Ramos (cell line): Measurements from ENCODE around the gene KRTAP10-1.
"Not testable (repeated sequence)": the region's sequence is repeated elsewhere in the genome, so short reads cannot be mapped to it uniquely, and the experiment has no call there.

Experiments used
- in situ Hi-C: fragments of 300-500 bp; cut with MboI; formaldehyde crosslinking; loops from one replicate; pipeline ENCODE4 v1.14.3; 2022; ENCODE audit warnings: low sequenced_read_pairs; ENCODE audit not compliant: unreplicated experiment

The KRTAP10-1 gene

DNA sequence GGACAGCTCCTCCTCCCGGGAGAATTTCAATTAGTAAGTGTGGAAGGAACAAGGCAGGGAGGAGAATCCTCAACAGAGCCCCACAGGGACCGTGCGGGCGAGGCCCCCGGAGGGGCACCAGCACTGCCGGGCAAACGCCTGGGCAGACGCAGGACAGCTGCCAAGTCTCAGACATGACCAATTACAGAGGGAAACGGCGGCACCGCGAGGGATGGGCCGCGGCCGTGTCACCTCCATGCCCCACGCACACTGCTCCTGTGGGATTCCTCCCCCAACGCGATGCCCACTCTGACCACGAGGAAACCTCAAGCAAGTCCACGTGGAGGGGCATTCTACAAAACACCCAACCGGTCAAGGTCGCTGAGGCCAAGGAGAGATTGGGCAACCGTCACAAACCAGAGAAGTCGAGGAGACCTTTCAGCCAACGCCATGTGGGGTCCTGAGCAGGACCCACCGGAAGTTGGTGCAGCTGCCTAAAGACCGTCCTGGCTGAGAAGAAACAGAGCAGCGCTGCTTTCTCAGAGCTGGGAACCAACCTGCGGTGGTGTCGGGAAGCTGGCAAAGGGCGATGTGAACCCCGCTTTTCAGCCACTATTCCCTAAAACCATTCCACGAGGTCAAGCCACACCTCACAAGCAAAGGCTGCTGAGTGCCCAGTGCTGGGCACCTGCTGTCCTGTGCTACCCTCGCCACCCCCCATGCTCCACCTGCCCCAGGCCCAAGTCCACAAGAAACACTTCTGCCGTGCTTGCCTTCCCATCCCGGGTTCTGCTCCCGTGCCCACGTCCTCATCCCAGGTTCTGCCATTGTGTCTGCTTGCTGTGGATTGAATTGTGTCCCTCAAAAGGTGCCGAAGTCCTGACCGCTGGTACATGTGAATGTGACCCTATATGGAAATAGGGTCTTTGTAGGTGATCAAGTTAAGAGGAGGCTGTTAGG lies 32.1 kb upstream of the KRTAP10-1 start:
- in situ Hi-C loops = no loop called here

DNA sequence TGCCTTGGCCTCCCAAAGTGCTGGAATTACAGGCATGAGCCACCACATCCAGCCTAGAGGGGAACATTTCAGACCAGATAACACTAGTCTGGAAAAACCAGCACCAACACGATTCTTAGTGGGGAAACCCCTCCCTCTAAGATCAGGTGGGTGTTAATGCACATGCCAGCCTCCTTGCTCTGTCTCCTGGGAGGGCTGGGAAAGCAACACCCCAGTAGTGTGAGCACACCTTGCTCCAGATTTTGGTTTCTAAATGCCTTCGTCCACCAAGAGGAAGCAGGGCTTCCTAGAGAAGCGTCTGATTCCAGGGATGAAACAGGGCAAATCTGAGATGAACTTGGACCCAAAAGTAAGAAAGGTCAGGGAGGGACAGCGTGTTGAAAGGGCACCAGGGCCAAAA lies 31.3 kb upstream of the KRTAP10-1 start:
- in situ Hi-C loops = no loop called here

DNA sequence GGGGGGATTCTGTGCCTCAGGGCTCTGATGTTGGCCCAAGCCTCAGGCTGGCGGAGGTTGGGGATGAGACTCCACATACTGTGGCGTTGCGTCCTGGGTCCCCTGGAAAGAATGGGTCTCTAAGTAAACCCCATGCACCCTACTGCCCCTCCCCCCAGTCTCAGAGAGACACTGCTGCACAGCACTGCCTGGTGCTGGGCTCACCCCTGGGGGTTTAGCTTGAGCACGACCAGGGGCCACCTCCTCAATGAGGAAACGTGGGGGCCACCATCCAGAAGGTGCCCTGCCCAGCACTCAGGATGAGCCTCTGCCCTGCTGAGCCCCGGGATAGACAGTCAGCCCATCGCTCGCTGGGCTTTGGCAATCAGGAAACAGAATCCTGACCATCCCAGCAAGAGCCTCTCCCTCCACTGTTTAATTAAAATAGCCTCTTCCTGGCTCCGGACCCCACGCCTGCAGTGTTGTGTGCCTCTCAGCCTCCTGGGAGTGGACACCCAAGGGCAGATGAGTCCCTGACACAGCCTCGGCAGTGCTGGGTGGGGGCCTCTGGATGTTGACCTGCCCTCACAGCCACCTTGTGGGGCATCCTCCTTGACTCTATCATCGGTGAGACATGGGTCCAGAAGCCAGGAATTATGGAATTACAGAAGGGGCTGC lies 30.0 kb upstream of the KRTAP10-1 start:
- in situ Hi-C loops = no loop called here

DNA sequence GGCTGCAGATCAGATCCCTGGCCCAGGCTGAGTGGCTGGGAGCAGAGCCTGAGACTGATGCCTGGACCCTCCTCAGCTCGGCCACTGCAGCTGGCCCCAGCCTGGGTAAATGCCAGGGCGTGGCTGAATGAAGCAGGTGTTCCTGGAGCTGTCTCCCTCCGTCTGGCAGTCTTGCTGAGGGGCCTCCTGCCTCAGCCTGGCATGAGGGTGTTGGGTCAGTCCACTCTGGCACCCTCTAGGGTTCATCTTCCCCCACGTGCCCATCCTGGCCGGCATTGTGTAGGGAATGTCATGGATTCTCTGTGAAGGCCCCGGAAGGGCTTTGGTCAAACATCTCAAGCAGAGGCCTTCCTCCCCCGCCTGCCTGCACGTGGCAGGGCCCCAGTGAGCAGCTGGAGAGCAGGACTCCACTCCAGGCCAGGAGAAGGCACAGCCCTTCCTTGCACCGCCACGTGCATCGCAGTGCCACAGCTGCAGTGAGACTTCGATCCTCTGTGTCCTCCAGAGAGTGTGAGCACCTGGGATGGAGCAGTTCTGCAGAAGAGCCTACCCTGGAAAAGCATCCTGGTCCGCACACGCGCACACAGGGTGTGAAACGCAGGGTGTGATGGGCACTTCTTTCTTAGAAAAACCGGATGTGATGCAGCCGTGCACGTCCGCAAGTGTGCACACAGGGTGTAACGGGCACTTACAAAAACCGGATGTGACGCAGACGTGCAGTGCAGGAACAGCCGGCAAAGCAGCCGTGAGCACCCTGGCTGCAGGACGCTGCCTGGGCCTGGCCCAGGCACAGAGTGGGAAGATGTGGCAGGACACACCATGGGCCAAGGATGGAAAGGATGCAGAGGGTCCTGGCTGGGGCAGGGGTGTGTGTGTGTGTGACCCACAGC lies 28.9 kb upstream of the KRTAP10-1 start:
- in situ Hi-C loops = no loop called here

DNA sequence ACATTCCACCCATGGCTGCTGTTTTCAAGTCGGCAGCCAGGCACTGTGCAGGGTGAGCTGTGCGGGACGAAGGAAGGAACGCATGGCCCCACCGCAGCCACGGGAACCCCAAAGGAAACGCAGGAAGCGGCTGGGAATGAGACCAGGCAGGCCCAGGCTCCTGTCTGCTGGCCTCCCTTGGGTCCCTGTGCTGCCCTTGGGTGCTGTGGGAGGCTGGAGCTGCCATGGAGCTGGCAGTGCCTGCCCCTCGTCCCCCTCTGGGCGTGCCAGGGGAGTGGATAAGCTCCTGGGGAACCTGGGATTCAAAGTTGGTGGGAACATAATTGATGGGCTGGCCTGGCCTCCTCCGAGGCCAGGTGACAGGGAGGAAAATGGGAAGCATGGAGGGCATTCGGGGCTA lies 28.3 kb upstream of the KRTAP10-1 start:
- in situ Hi-C loops = no loop called here

DNA sequence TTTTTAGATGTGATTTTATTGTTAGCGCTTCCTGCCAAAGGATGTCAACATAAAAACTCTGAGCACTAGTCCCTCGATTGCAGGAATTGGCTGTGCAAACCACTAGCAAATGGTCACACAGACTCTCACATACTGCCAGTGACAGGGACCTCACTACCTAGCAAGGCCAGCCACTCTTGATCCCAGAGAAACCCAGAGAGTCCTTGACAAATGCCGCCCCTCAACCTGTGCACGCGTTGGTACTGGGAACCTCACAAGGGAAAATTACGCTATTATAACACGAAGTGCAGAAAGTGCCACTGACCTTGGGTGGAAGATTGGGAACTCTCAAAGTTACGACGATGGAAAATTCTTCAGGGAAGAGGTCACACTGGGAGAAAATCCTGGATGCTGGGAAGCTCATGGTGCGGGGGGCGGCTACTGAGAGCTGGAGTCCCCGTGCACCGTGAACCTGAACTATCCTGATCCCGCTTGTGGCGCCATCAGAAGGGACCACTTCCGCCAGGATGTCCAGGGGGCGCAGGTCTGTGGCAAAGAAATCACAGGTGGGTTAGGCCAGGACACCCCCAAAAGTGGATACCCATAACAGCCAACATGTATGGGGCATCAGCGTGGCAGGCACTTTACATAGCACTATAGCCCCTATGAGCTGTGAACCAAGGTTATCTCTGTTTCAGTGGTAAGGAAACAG lies 27.6 kb upstream of the KRTAP10-1 start:
- in situ Hi-C loops = no loop called here

DNA sequence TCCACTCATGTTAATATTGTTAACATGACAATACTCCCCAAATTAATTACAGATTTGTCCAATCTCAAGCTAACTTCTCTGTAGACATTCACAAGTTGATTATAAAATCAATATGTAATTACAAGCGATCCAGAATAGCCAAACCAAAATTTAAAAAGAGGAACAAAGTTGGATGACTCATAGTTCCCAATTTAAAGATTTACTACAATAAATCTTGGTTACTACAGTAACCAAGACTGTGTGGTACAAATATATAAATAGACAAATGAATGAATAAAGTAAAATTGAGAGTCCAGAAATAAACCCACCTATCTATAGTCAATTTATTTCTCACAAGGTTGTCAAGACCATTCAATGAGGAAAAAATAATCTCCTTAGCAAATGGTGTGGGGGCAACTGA lies 26.4 kb upstream of the KRTAP10-1 start:
- in situ Hi-C loops = no loop called here

DNA sequence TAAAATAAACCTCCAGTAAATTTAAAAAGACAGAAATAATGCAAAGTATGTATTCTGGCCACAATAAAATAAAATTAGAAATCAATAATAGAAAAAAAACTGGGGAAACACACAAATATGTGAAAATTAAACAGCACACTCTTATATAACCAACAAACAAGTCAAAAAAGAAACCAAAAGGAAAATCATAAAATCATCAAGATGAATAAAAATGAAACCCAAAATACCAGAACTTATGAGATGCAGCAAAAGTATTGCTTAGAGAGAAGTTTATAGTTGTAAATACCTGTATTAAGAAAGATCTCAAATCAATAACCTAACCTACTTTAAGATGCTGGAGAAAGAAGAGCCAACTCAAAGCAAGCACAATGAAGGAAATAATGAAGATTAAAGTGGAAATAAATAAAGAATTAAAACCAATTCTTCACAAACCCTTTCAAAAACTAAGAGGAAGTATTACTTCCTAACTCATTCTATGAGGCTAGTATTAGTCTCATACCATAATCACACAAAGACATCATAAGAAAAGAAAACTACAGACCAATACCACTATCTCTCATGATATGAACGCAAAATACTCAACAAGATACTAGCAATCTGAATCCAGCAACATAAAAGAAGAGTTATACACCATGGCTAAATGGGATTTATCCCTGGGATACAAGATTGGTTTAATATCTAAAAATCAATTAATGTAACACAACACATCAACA lies 25.0 kb upstream of the KRTAP10-1 start:
- in situ Hi-C loops = no loop called here

DNA sequence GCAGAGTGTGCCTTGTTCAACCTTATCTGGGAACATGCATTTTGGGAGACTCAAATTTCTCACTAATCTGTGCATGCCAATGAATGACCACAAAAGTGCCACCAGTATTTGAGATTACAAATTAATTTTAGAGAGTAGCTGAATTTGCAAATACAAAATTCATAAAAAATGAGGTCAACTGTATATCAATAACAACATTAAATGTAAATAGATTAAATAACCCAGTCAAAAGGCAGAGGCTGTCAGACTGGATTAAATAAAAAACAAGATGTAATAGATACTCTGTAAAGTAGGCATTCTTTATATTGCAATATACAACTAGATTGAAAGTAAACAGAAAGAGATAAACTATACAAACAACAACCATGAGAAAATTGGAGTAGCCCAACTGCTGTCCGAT lies 24.1 kb upstream of the KRTAP10-1 start:
- in situ Hi-C loops = no loop called here

DNA sequence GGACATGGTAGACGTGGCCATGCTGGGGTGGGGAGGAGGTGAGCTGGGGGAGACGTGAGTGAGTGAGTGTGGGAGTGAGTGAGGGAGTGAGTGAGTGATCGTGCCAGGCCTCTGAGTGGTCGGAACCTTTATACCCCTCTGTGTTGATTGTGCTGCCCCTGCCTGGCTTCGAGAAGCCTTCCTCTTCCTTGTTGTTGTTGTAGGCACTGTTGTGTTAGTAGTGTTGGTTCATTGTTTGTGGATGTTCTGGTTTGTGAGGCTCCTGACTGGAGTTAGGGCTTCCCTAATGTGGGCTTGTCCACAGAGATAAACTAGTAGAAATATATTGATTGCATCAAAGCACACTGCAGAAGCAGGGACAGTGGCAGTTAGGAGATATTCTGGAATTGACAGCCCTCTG lies 18.7 kb upstream of the KRTAP10-1 start, which contains the start of gene KRTAP10-3:
Gene KRTAP10-3, minus strand, starts transcription at position 101 of the 400 bp plus-strand sequence. Its CDS starts 80 bp downstream, at position 21.
- in situ Hi-C loops = no loop called here

DNA sequence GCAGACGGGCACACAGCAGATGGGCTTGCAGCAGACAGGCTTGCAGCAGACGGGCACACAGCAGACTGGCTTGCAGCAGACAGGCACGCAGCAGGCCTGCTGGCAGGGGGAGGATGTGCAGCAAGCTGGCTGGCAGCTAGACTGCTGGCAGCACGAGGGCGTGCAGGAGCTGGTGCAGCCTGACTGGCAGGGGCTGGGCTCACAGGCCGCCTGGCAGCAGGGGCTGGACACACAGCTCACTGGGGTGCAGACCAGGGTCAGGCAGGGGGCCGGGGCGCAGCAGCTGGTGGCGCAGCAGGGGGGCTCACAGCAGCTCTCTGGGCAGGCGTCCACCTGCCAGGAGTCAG lies 18.3 kb upstream of the KRTAP10-1 start:
- in situ Hi-C loops = not testable (repeated sequence)

DNA sequence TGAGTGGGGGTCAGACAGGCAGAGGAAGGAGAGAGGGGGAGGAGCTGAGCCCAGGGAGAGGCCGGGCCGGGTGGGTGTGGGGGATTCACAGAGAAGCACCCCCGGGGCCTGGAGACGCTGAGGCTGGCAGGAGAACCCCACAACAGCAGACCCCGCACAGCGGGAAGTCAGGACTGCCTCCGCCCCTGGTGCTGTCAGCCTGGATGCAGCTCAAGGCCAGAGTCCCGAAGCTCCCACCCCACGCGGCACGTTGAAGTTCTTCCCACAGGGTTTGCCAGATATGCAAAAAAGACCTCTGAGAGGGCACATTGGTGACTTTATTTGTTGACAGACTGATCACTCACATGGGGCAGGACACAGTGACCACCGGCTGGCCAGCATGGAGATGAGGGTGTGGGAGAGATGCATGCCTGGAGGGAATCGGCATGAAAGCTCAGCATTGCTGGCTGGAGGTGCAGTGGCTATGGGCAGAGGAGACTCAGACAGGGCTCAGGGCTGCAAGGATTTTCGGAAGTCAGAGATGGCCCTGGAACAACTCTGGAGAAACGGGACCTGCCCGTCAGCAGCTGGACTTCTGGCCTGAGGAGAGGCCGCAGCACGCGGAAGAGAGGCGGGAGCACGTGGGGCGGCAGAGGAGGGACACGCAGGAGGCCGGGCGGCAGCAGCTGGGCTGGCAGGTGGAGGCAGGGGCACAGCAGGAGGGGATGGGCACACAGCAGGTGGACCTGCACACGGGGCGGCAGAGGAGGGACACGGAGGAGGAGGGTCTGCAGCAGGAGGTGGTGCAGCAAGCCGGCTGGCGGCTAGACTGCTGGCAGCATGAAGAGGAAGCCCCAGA lies 17.7 kb upstream of the KRTAP10-1 start:
- in situ Hi-C loops = no loop called here

DNA sequence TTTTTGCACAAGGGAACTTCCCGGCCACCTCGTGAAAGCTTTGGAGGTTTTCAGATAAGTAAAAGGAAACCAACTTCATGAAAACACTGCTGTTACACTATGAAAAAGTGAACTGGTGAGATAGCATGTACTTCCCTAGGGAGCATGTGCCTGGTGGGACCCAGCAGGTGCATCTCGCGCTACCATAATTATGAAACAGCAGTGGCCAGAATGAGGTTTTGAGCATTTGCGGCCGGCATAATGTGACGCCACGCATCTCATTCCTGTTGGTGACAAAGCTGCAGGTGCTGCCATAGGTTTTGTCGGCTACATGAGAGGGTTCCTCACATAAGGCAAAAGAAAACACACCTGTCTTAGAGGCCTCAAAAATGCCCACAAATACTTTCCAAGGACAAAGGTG lies 16.9 kb upstream of the KRTAP10-1 start:
- in situ Hi-C loops = no loop called here

DNA sequence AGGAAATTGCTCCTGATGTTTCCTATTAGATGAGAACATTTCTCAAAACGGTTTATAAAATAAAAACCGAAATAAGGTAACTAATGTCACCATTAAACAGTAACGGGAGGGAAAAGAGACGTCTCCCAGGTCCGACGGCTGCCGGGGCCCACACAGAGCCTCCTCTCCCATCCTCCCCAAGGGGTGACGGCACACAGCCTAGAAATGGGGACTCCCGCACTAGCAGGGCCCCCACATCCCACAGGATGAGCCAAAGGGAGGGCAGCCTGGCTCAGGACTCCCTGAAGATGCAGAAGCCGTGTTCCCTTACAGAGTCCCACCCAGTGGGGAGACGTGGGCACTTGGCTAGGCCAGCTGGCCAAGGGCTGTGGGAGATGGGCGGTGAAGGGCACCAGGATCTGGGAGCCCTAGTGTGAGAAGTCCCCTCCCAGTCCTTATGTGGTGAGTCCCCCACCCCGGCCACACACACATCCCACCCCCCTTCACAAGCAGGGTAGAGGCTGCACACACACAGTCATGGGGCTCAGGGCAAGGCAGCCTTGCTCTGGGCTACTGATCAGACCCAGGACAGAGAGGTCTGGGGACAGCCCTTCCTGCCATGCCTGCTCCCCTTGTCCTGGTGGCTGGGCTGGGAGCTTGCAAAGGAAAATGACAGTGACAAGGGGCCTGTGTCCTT lies 15.3 kb upstream of the KRTAP10-1 start:
- in situ Hi-C loops = no loop called here

DNA sequence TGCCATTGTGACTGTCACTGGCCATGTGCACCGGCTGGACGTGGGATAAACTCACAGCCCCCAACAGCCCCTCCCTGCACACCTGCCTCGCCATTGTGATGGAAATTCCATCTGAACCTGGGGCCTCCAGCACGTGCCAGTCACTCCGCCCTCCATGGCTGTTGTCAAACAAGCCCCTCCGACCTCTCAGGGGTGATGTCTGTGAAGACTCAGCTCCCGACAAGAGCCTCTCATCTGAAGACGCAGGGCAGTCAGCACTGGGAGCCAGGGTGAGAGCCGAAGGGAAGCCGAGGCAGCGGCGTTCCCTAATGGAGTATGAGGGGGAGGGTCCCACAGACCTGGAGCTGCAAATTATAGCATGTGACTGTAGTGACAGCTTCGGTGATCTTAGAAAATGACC lies 12.7 kb upstream of the KRTAP10-1 start:
- in situ Hi-C loops = no loop called here

DNA sequence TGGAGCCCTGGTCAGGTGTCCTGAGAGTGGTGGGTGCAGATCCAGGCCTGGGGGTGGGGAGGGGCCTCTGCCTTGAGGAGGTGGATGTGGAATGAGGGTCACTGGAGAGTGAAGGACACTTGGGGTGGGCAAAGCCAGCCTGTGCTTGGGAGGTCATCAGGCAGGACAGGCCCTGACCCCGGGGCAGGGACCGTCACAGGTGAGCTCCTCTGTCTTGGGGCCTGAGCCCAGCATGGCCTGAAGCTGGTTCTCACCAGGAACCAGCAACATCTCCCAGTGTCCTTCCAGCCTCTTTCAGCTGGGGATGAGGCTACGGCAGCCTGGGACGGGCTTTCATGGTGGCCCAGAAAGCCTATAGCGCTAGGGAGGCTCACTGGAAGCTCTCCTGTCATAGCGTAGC lies 12.1 kb upstream of the KRTAP10-1 start:
- in situ Hi-C loops = no loop called here

DNA sequence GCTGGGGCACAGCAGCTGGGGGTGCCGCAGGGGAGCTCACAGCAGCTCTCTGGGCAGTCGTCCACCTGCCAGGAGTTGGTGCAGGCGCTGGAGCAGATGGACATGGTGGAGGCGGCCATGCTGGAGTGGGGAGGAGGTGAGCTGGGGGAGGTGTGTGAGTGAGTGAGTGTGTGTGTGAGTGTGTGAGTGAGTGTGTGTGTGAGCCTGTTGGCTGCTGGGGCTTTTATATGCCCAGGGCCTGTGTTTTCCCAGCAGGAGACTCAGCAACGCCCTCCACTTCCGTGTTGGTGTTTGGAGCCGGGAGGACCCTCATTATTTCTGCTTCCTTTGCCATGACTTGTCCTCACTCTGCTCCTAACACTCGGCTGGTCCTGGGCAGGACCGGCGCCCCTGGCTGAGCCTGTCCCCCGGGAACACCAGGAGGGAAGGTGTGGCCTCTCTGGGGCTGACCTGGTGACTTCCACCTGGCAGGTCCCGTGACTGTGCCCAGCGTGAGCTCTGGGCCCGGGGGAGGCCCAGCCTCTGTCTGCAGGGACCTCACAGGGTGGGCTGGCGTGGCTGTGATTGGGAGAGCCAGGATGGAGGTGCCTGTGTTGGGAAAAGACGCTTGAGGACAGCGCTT lies 11.5 kb upstream of the KRTAP10-1 start, which contains the start of gene KRTAP10-2:
Gene KRTAP10-2, minus strand, starts transcription at position 166 of the 622 bp plus-strand sequence. Its CDS starts 47 bp downstream, at position 119.
- in situ Hi-C loops = no loop called here
